ENCODE data around the gene SLC29A1. TPM values are rescaled to one million over a fixed set of nuclear protein-coding genes. Genes with fewer than 3 reads are reported as not detected.

SLC29A1 gene
- polyA plus RNA-seq, 2 of the 4 experiments (the other 2 are of a cell fraction), result 45.6 to 72.3 TPM

DNA sequence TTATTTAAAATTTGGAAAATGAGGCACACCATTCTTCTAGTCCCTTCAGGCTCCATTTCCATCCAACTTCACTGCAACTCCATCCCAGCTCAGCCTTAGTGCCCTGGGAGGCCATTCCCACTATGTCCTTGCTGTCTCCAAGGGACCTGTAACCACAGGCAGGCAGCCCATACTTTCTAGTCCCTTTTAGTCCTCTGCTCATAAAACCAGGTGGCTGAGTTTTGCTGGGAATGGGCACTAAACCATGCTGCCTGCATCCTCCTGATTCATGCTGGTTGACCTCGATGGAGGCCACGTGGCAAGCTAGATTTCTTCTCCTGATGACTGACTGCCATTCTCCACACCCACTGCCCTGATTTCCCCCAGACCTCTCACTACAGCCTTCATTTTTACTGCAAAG is 34.1 kb upstream of the SLC29A1 start:
- Histone ChIP-seq H3K9me3 (no peaks in the 10 kb centered on the region), H3K4me1 (no peaks in the 10 kb centered on the region), H3K4me3 (no peak overlapping the region), H3K4me2 (no peak overlapping the region), H3K27ac (no peak overlapping the region)
- ATAC-seq (no peak), FAIRE-seq (no peak), DNase-seq (ENCODE audit: low read depth in 1 of 2, low spot score in 1 of 2) (no peak)
- ChIA-PET POLR2A (interaction anchor here (0.7 kb wide), 1 partner anchor 28 kb away, joined by 4 read pairs; no protein-coding TSS in a partner anchor), CTCF (interaction anchor here (0.8 to 4.5 kb wide), 4 partner anchors 11 to 27 kb away, joined by 3 to 17 read pairs (median 3); partner anchors contain the start of gene MYMX)
- WGBS (ENCODE audit: missing lambda C conversion rate), result 21% methylated on average over 2 of the region's 2 CpGs
- TF ChIP-seq KDM5A (IDR thresholded peaks at IDR 0.05), result no peak
- no peak for TF ChIP-seq ZNF302 (CRISPR knock-in tag; IDR thresholded peaks at IDR 0.05)
- no peak for TF ChIP-seq HOXA7 (CRISPR knock-in tag; IDR thresholded peaks at IDR 0.05)
- TF ChIP-seq NFE2L2 (conservative IDR thresholded peaks at IDR 0.05; ENCODE audit: low read length), result no peak
- TF ChIP-seq REST (IDR thresholded peaks at IDR 0.05), result no peak
- no peak for TF ChIP-seq SREBF2 (IDR thresholded peaks at IDR 0.05)
- no peak for TF ChIP-seq CHD2 (IDR thresholded peaks at IDR 0.05; ENCODE audit: low read length, partially characterized antibody)
- no peak for TF ChIP-seq KDM1A (IDR thresholded peaks at IDR 0.05; ENCODE audit: low read depth)
- TF ChIP-seq NR3C1 (IDR thresholded peaks at IDR 0.05), result no peak
- TF ChIP-seq CHD4 (IDR thresholded peaks at IDR 0.05; ENCODE audit: borderline replicate concordance), result no peak
- no peak for TF ChIP-seq ZSCAN20 (CRISPR knock-in tag; IDR thresholded peaks at IDR 0.05)

DNA sequence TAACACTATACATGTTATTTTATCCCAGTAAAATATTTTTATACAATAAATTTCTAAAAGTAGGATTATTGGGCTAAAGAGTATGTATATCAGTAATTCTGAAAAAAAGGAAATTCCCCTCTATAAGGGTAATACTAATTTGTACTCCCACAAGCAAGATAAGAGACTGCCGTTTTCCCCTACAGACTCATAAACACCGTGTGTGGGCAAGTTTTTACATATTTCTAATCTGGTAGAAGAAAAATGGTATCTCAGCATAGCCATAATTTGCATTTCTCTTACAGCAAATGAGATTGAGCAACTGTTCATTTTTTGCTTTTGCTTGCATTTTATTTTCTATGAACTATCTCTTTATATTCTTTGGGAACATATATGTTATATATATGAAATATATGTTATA is 32.7 kb upstream of the SLC29A1 start:
- Histone ChIP-seq H3K9me3 (no peaks in the 10 kb centered on the region), H3K4me2 (no peak overlapping the region), H3K4me1 (no peaks in the 10 kb centered on the region), H3K4me3 (no peak overlapping the region), H3K27ac (no peak overlapping the region)
- FAIRE-seq (no peak), DNase-seq (ENCODE audit: low read depth in 1 of 2, low spot score in 1 of 2) (no peak), ATAC-seq (no peak)
- CTCF ChIA-PET, result interaction anchor here (0.9 kb wide), 1 partner anchor 13 kb away, joined by 3 read pairs; no protein-coding TSS in a partner anchor
- WGBS (ENCODE audit: missing lambda C conversion rate), result 24% methylated on average over 2 of the region's 2 CpGs
- TF ChIP-seq CHD4 (IDR thresholded peaks at IDR 0.05; ENCODE audit: borderline replicate concordance) (no peak), TP53 (CRISPR knock-in tag; IDR thresholded peaks at IDR 0.05) (no peak), EHF (CRISPR knock-in tag; IDR thresholded peaks at IDR 0.05) (no peak), BHLHE40 (IDR thresholded peaks at IDR 0.05; ENCODE audit: low read depth, low read length) (no peak)
- TF ChIP-seq, protein P1, sequence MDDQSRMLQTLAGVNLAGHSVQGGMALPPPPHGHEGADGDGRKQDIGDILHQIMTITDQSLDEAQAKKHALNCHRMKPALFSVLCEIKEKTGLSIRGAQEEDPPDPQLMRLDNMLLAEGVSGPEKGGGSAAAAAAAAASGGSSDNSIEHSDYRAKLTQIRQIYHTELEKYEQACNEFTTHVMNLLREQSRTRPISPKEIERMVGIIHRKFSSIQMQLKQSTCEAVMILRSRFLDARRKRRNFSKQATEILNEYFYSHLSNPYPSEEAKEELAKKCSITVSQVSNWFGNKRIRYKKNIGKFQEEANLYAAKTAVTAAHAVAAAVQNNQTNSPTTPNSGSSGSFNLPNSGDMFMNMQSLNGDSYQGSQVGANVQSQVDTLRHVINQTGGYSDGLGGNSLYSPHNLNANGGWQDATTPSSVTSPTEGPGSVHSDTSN (IDR thresholded peaks at IDR 0.05), result no peak
- TF ChIP-seq, protein P2, sequence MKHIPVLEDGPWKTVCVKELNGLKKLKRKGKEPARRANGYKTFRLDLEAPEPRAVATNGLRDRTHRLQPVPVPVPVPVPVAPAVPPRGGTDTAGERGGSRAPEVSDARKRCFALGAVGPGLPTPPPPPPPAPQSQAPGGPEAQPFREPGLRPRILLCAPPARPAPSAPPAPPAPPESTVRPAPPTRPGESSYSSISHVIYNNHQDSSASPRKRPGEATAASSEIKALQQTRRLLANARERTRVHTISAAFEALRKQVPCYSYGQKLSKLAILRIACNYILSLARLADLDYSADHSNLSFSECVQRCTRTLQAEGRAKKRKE (CRISPR knock-in tag; IDR thresholded peaks at IDR 0.05; ENCODE audit: low read depth), result no peak
- TF ChIP-seq, protein P3, sequence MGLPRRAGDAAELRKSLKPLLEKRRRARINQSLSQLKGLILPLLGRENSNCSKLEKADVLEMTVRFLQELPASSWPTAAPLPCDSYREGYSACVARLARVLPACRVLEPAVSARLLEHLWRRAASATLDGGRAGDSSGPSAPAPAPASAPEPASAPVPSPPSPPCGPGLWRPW (IDR thresholded peaks at IDR 0.05), result no peak
- TF ChIP-seq, protein P4, sequence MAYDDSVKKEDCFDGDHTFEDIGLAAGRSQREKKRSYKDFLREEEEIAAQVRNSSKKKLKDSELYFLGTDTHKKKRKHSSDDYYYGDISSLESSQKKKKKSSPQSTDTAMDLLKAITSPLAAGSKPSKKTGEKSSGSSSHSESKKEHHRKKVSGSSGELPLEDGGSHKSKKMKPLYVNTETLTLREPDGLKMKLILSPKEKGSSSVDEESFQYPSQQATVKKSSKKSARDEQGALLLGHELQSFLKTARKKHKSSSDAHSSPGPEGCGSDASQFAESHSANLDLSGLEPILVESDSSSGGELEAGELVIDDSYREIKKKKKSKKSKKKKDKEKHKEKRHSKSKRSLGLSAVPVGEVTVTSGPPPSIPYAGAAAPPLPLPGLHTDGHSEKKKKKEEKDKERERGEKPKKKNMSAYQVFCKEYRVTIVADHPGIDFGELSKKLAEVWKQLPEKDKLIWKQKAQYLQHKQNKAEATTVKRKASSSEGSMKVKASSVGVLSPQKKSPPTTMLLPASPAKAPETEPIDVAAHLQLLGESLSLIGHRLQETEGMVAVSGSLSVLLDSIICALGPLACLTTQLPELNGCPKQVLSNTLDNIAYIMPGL (CRISPR knock-in tag; IDR thresholded peaks at IDR 0.05; ENCODE audit: borderline replicate concordance), result no peak
- POLR2A ChIA-PET, result no interaction called here
